ENCODE results near the gene NIN. TPM values are rescaled to one million over a fixed set of nuclear protein-coding genes. Genes with fewer than 3 reads are reported as not detected.

NIN gene
- total and polyA plus RNA-seq, 2 donors (not counting 1 experiment from before 2014, with no cell fraction given): 22.8 to 37.5 TPM

GRCh38 chr14:50725761-50726160 is 105.2 kb downstream of the NIN start:
- Histone ChIP-seq H3K4me1 (ENCODE audit: control insufficient read depth, extremely low read depth, insufficient read depth, low read length) (peaks cover 10% of the 10 kb centered on the region), H2AFZ (ENCODE audit: low read length) (no peak overlapping the region), H4K20me1 (ENCODE audit: control insufficient read depth, extremely low read depth, insufficient read depth, low read length) (no peaks in the 10 kb centered on the region), H3K4me3 (replicated peaks in 1 of 4; ENCODE audit: control extremely low read depth in 1 of 4, insufficient read depth in 1 of 4, low read depth in 3 of 4, low read length in 4 of 4) (no peak overlapping the region), H3K9ac (ENCODE audit: insufficient read depth, low read length) (no peak overlapping the region), H3K79me2 (ENCODE audit: control insufficient read depth, insufficient read depth, low read length) (no peaks in the 10 kb centered on the region), H3K27ac (ENCODE audit: insufficient read depth, low read length) (peak overlapping the region; percentile 48), H3K36me3 (ENCODE audit: control insufficient read depth, insufficient read depth, low read length) (peaks cover 5% of the 10 kb centered on the region), H3K4me2 (ENCODE audit: extremely low read depth, insufficient read depth, low read length) (peak overlapping the region; percentile 7), H3K27me3 (ENCODE audit: control insufficient read depth, insufficient read depth, low read length) (no peaks in the 10 kb centered on the region), H3K9me3 (ENCODE audit: control insufficient read depth, insufficient read depth, low read depth, low read length) (no peaks in the 10 kb centered on the region)
- no peak for DNase-seq (ENCODE audit: low read depth in 2 of 2)
- TF ChIP-seq EZH2 (IDR thresholded peaks at IDR 0.05; ENCODE audit: low read length, missing control alignments): no peak
- TF ChIP-seq, protein P1, sequence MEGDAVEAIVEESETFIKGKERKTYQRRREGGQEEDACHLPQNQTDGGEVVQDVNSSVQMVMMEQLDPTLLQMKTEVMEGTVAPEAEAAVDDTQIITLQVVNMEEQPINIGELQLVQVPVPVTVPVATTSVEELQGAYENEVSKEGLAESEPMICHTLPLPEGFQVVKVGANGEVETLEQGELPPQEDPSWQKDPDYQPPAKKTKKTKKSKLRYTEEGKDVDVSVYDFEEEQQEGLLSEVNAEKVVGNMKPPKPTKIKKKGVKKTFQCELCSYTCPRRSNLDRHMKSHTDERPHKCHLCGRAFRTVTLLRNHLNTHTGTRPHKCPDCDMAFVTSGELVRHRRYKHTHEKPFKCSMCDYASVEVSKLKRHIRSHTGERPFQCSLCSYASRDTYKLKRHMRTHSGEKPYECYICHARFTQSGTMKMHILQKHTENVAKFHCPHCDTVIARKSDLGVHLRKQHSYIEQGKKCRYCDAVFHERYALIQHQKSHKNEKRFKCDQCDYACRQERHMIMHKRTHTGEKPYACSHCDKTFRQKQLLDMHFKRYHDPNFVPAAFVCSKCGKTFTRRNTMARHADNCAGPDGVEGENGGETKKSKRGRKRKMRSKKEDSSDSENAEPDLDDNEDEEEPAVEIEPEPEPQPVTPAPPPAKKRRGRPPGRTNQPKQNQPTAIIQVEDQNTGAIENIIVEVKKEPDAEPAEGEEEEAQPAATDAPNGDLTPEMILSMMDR (conservative IDR thresholded peaks at IDR 0.05 in 1 of 2, IDR thresholded peaks at IDR 0.05 in 1 of 2; ENCODE audit: low read depth in 1 of 2, low read length in 2 of 2): no peak

DNA sequence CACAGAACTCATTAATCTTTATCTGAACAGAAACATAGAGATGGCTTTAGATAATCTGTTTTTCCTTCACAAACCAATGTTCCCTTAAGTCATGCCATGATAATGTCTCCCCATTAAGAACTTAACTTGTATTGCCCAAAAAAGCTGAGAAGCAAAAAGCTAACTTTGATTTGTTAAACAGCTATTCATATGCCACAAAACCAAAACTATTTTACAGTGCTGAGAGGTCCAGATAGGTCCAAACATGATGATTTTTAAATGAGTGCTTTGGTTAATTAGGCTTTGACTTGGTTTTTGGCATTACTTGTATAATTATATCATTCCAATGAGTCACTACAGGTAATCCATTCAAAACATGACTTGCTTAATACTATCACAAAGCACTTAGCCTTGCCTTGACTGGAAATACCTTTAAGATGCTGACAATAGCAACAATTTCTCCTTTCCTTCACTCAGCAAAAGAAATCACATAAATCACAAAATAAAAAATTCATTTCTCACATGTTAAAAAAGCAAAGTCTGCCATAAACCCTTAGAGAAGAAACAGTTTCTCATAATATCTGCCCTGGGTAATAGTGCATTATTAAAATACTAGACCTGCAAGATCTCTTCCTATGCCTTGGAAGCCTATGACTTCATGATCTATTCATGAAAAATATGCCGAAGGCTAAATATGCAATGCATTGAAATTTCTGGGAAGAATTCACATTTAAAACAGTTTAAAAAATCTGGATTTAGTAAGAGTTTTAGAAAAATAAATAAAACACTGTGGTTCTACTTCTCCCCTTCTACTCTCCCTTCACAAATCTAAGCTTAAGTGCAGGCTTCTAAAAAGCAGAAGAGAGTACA is 110.8 kb downstream of the NIN start:
- Histone ChIP-seq H3K9ac (ENCODE audit: insufficient read depth, low read length) (no peak overlapping the region), H4K20me1 (ENCODE audit: control insufficient read depth, extremely low read depth, insufficient read depth, low read length) (no peaks in the 10 kb centered on the region), H3K4me2 (ENCODE audit: extremely low read depth, insufficient read depth, low read length) (no peak overlapping the region), H2AFZ (ENCODE audit: low read length) (no peak overlapping the region), H3K79me2 (ENCODE audit: control insufficient read depth, insufficient read depth, low read length) (no peaks in the 10 kb centered on the region), H3K4me3 (replicated peaks in 1 of 4; ENCODE audit: control extremely low read depth in 1 of 4, insufficient read depth in 1 of 4, low read depth in 3 of 4, low read length in 4 of 4) (no peak overlapping the region), H3K27me3 (ENCODE audit: control insufficient read depth, insufficient read depth, low read length) (no peaks in the 10 kb centered on the region), H3K4me1 (ENCODE audit: control insufficient read depth, extremely low read depth, insufficient read depth, low read length) (no peaks in the 10 kb centered on the region), H3K9me3 (ENCODE audit: control insufficient read depth, insufficient read depth, low read depth, low read length) (no peaks in the 10 kb centered on the region), H3K27ac (ENCODE audit: insufficient read depth, low read length) (no peak overlapping the region), H3K36me3 (ENCODE audit: control insufficient read depth, insufficient read depth, low read length) (peaks cover 2% of the 10 kb centered on the region)
- TF ChIP-seq, protein P1 (conservative IDR thresholded peaks at IDR 0.05 in 1 of 2, IDR thresholded peaks at IDR 0.05 in 1 of 2; ENCODE audit: low read depth in 1 of 2, low read length in 2 of 2): no peak
- TF ChIP-seq EZH2 (IDR thresholded peaks at IDR 0.05; ENCODE audit: low read length, missing control alignments): no peak
- peak; percentile 20 to 44 for DNase-seq (ENCODE audit: low read depth in 2 of 2)

DNA sequence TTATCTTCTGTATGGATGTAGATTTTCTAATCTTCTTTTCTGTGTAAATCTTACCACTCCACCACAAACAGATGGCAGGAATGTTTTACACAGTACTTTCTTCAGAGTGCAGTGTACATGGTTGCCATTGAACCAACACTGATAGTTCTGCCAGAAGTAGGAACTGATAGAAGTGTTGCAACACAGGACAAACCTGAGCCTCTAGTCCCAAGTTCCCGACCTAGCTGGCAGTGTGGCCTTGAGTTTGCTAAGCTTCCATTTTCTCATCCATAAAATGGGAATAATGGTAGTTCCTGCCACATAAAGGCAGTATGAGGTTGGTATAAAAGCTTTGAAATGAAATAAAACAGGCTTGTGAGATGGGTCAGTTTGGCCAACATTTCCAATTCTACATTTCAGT is 112.0 kb downstream of the NIN start:
- no peaks in the 10 kb centered on the region for H3K4me1 ChIP-seq (ENCODE audit: control insufficient read depth, extremely low read depth, insufficient read depth, low read length)
- TF ChIP-seq, protein P1 (conservative IDR thresholded peaks at IDR 0.05 in 1 of 2, IDR thresholded peaks at IDR 0.05 in 1 of 2; ENCODE audit: low read depth in 1 of 2, low read length in 2 of 2): no peak
- no peak for TF ChIP-seq EZH2 (IDR thresholded peaks at IDR 0.05; ENCODE audit: low read length, missing control alignments)

More for the DNA sequence above, 112.0 kb downstream of the NIN start:
- DNase-seq (ENCODE audit: low read depth in 2 of 2): no peak
- no peak overlapping the region for H2AFZ ChIP-seq (ENCODE audit: low read length)
- H3K4me2 ChIP-seq (ENCODE audit: extremely low read depth, insufficient read depth, low read length): no peak overlapping the region
- H3K9me3 ChIP-seq (ENCODE audit: control insufficient read depth, insufficient read depth, low read depth, low read length): no peaks in the 10 kb centered on the region
- H3K9ac ChIP-seq (ENCODE audit: insufficient read depth, low read length): no peak overlapping the region
- H3K36me3 ChIP-seq (ENCODE audit: control insufficient read depth, insufficient read depth, low read length): no peaks in the 10 kb centered on the region
- H3K4me3 ChIP-seq (replicated peaks in 1 of 4; ENCODE audit: control extremely low read depth in 1 of 4, insufficient read depth in 1 of 4, low read depth in 3 of 4, low read length in 4 of 4): no peak overlapping the region
- no peak overlapping the region for H3K27ac ChIP-seq (ENCODE audit: insufficient read depth, low read length)
- H3K27me3 ChIP-seq (ENCODE audit: control insufficient read depth, insufficient read depth, low read length): no peaks in the 10 kb centered on the region
- H3K79me2 ChIP-seq (ENCODE audit: control insufficient read depth, insufficient read depth, low read length): no peaks in the 10 kb centered on the region
- H4K20me1 ChIP-seq (ENCODE audit: control insufficient read depth, extremely low read depth, insufficient read depth, low read length): no peaks in the 10 kb centered on the region
